Amniotic epithelial cell (primary cell): ENCODE measurements around the gene FRRS1L.

Experiments
- DNase-seq: peaks from one replicate; pipeline ENCODE4 v3.0.0-alpha.2; 2010; ENCODE audit warnings: low read depth

The FRRS1L gene, protein sequence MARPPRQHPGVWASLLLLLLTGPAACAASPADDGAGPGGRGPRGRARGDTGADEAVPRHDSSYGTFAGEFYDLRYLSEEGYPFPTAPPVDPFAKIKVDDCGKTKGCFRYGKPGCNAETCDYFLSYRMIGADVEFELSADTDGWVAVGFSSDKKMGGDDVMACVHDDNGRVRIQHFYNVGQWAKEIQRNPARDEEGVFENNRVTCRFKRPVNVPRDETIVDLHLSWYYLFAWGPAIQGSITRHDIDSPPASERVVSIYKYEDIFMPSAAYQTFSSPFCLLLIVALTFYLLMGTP

DNA sequence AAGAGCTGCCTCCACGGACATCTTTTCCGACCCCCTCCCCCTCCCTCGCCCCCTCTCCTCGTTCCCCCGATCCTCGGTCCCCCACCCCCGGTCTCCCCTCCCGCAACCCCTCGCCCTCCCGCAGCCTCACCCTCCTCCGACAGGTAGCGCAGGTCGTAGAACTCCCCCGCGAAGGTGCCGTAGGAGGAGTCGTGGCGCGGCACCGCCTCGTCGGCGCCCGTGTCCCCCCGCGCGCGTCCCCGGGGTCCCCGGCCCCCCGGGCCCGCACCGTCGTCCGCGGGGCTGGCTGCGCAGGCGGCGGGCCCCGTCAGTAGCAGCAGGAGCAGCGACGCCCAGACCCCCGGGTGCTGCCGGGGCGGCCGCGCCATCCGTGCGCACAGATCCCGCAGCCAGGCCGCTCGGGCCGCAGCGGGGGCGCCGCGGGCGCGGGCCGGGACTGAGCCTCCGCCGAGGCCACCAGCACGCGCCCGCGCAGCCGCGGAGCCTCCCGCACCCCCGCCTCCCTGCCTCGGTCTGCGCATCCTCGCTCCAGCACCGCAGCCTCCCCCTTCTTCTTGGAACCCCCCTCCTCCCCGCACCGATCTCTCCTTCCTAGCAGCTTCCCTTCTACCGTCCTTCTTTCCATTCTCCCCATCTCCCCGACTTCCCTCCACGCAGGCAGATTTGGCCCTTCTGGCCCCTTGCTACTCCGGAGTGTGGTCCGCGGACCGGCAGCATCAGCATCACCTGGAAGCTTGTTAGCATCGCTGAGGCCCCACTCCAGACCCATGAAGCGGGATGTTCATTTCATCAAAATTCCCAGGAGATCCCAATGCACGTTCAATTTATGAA, at the start of gene FRRS1L:
Gene FRRS1L, minus strand, starts transcription at position 479 of the 831 bp plus-strand sequence. Its CDS starts 111 bp downstream, at position 368.
- DNase-seq, result no peak

DNA sequence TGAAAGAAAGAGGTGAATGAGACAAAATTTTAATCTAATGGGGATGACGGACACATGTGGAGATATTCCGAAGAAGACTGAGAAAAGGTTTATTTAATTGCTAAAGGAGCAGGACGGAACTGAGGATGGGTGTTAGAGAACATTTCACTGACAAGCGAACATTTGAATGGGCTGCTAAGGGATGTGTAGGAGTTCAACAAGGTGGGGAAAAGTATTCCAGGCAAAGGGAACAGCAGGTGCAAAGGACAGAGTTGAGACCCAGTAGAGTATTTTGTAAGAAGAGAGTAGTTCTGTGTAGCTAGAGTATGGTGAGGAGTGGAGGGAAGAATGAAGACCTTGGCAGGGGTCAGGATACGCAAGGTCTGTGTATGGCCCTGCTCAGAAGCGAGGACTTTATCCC, 47.4 kb upstream of the FRRS1L start:
- no peak for DNase-seq

DNA sequence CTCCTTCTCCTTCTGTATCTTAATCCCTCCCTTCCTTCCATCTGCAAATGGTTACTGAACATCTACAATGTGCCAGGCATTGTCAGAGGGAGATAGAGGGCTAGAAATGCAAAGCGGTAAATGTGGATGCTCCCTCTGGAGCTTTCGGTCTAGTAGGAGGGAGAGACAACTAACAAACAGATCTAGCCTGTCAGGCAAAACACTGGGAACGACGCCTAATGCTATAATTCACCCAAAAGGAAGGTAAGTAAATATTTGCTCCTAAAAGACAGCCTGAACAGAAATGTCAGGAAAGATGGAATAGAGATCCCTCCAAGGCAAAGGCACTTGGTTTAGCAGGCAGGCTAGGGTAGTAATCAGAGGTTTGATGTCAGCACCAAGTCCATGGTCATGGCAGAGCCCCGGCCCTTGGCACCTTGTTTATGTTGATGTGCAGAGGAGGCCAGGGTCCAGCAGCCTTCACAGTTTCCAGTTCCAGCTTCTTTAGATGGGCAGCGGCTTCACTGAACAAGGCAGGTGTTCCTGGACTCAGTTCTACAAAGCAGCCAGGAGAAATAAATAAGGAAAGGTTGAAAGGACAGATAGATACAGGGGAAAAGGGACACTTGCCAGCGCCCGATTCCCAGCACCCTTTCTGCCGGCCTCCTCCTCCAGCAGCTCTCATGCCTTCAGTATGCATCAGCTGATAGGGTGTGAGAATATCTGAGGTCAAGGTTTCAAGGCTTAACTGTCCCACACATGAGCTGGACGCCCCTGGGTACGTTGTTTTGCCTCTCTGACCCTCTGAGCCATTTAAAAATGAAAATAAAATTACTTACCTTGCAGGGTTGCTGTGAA, 46.5 kb upstream of the FRRS1L start:
- DNase-seq, result peak; percentile 32

DNA sequence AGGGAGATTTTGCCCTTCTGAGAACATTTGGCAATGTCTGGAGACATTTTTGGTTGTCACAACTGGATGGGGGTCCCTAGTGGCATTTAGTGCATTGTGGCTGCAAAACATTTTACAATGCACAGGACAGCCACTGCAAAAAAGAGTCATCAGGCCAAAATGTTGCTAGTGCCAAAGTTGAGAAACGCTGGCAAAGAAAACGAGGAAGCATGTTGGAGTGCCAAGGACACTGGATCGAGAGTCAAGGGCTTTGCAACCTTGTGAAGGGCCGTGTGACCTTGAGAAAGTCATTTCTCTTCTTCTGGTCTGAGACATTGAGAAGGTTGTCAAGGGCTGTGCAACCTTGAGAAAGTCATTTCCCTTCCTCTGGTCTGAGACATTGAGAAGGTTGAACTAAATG, 45.7 kb upstream of the FRRS1L start:
- no peak for DNase-seq

DNA sequence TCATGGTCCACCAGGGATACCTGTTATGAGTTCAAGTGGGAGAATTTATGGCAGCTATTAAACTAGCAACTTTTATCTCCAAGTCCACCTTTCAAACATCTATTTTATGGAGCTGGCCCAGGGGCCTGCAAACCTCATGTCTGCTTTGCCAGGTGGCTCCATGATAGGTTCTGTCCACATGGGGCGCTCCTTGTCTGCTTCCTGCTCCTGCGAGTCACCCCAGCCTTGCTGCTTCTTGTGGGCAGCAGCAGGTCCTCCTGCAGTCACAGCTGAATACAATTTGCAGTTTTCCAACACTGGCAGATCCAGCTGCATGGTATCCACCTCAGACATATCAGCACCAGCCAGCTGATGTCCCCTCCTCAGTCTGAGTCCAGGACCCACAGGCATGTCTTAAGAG, 39.6 kb upstream of the FRRS1L start:
- no peak for DNase-seq

DNA sequence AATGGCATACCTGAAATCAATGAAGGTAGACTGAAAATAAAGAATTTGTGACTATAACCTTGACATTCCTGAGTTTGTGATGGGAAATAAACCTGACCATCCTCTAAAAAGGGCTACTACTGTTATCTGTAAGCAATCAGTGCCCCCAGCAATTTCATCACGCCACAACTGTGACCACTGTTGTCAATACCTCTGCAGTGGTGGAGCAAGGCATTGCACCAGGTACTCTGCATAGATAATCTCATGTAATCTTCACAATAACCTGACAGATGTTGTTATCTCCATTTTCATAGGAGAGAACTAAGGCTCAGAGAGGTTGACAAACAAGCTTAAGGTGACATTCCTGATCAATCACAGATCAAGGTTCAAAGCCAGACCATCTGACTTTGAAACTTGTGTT, 38.5 kb upstream of the FRRS1L start:
- no peak for DNase-seq

DNA sequence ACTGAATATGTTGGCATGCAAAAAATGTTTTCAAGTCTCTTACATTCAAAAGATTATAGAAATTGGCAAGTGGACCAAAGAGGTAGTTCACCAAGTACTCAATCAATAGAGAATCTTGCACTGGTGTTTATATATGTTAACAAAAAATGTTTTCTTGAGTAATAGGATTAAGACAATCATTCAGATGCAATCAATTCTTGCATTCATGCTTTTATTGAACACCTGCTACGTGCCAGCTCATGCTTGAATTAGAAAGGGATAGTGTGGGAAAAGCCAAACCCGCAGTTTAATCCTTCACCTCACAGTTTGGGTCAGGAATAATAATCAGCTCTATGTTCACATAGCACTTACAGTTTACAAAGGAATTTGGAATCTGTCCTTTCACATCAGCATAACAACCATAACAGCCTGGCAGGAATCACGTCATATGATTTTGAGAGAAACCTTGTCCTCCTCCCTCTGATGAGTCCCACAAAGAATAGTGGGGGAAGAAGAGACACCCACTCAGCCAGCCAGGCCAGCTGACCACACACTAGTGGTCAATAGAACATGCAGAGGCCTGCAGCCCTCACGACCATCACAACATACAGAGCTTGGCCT, 36.8 kb upstream of the FRRS1L start:
- DNase-seq, result no peak

DNA sequence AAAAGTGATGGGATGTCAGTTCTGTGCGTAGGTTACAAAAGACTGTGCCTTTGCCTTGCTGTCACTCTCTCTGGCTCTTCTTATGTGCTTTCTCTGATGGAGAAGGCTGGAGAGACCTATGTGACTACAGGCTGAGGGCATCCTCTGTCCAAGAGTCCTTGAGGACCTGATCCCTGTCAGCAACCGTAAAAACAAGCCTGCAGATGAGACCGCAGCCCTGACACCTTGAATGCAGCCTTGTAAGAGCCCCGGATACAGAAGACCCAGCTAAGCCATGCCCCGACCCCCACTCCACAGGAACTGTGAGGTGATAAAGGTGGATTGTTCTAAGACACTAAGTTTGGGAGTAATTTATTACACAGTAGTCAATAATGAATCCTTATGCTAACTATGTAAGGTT, 32.6 kb upstream of the FRRS1L start:
- no peak for DNase-seq

DNA sequence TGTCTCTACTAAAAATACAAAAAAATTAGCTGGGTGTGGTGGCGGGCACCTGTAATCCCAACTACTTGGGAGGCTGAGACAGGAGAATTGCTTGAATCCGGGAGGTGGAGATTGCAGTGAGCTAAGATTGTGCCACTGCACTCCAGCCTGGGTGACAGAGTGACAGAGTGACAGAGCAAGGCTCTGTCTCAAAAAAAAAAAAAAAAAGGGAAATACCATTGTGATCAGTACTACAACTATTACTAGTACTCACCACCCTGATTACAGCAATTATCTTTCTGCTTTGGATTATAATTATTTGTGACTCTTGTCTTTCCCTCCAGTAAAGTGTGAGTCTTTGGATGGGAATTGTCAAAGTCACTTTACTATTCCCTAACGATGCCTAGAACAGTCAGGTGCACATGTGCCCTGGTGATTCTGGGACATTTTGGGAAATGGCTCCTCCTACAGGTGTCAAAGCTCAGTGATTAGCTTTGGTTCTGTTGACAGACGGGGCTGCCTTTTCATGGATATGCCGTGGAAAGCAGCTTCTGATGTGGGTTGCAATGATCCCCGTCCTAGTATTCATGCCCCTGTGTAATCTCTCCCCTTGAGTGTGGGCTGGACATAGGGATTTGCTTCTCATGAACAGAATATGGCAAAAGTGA, 31.8 kb upstream of the FRRS1L start:
- no peak for DNase-seq

DNA sequence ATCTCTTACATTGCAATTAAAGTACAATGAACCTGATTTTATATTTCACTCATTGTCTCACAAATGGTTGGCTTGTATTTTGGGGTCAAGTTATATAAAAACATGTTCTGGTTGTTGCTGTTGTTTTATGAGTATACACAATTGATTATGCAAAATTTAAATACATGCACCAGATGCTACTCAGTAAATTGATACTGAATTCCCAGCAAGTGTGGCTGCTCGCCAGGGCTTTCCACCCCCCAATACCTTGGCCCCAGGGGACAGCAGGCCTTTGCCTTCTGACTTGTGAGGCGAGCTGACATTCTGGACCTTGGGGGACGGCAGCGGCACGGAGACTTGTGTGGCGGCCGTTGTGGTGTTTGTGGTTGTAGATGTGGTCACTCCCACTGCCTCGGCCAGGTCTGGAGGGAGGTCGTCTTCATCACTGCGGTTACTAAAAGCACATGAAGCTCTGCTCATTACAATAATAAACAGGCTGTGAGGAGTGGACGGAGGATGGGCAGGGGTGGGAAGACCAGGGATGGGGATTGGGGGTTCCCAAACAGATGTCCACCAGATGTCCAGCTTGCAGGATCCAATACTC, 27.0 kb upstream of the FRRS1L start:
- no peak for DNase-seq

DNA sequence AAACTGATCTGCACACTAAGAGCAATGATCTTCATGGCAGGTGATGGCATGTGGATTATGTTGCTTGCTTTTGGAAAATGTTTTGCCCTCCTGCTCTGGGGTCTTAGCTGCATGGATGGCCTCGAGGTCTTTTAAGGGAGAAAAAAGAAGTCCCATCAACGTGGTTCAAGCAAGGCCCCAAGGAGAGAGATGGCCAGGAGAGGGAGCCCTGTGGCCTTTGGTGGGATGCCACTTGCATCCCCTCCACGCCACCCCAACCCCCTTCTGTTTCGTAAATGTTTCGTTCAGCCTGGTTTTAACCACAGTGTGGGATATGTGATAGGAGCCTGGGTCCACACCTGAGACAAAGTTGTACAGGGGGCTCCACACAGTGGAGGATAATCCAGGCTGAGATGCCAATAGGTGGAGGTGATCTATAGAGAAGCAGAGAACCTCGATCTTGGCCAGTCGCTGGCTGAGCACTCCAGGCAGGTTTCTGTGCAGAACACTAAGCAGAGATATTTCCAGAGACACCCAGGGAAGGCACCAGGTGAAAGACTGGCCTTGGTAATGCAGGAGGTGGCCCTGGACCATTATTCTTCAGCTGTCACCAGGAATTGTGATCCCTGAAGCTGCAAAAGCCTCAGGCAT, 25.8 kb upstream of the FRRS1L start:
- DNase-seq, result peak; percentile 32

DNA sequence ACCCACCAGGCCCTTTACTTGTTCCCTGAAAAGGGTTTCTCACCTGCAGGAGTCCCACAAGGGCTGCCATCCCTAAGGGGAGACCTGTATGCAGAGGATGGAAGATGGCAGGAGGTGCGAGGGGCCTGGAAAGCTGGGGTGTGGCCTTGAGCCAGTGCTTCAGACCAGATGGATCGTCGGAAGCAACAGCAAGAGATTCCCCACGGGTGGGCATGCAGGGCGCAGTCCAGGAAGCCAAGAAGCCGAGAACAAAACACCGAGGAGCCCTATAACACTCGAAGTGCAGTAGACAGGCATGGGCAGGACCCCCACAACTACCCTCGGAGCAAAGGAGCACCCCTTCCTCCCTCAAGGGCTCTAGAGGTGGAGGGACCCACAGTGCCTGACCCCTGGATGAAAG, 24.7 kb upstream of the FRRS1L start:
- DNase-seq, result no peak

DNA sequence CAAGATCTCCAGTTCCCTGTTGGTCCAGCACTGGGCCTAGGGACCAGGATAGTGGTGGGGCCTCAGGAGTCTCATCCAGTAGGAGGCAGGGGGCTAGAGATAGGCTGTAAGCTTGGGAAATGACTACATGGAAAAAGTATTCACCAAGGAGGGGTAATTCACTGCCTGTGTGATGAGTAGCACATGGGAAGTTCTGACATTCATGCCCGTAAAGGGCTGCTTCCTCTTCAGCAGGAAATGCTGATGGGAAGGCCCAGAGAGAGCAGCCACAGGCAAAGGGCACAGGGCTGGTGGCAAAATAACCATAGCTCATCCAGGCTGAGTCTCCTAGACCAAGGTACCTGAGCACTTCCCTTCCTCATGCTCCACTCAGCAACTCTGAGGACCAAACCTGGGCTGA, 23.1 kb upstream of the FRRS1L start:
- DNase-seq, result peak; percentile 14

DNA sequence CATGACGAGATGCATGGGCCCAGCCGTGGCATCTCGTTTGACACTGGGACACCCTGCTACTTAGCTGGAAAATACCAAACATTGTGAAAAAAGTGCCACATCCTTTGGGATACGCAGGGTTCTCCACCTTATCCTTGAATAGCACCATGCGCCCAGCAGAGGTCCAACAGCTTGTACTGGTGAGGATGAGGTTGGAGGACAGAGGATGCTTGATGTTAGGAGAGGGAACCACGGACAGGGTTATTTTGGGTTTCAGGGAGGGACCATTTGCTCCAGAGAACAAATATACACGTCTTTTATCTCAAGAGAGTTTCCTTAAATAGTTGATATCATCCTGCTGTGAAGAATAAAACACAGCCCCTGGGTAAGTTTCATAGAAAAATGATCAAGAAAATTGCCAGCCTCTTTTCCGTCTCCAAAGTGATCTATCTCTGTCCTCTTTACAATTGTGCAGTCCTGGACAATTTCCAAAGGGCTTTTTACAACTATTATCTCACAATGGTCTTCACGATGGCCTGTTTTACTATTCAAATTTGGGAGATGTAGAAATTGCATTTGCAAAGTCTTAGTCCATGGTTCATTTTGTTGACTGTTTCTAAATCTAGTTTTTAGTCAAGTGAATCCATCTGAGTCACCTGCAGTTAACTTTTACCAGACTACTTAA, 19.9 kb upstream of the FRRS1L start:
- DNase-seq, result no peak

DNA sequence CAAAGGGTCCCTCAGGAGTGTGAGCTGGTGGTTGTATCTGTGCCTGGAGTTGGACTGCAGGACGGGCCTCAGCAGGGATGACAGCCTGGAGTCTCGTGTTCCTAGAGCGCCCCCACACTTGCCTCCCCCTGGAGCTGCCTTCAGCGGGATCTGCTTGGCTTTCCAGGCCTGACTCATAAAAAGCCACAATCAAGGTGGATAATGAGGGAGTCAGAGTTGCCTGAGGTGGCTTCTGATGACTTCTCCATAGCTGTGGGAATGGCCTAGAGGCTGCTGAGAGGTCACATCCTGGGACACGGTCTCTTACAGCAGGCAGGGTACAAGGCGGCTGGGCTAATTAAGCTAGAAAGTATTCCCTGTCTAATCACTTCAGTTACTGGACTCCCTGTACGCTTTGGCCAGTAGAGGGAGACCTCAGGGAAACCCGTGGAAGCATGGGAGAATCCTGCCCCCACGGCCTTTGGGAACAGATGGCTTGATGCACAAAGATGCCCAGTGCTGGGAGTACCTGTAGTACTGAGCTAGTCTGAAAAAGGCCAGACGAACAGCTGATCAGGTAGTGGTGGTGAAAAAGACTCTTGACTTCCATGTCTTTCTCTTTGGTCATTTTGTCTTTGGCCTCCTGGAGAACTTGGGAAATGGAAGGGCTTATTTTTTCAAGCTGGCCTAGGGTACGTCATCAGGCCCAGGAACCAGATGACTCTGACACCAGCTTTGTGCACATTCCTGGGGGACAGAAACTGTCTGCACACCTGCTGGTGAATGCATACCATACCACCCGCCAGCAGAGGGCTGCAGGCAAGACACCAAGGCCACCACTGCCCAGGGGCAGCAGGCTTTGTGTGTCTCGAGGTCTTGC, 16.1 kb upstream of the FRRS1L start:
- peak; percentile 29 for DNase-seq

DNA sequence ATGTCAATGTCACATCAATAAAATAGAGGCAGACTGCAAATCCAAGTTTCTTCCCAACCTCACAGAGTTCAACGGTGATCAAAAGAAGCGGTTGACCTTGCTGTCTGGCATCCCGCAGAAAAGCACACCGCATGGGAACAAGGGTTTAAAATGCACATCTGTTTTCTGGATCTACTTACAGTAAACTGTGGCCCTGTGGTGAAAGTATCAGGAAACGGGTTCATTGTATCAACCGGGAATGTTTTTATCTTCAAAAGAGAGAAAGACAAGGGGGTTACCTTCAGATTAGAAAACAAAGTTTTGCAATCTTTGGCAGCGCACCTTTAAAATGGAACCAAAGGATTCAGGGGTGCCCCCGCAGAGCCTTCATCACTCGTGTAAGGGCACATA, 15.5 kb upstream of the FRRS1L start:
- no peak for DNase-seq

DNA sequence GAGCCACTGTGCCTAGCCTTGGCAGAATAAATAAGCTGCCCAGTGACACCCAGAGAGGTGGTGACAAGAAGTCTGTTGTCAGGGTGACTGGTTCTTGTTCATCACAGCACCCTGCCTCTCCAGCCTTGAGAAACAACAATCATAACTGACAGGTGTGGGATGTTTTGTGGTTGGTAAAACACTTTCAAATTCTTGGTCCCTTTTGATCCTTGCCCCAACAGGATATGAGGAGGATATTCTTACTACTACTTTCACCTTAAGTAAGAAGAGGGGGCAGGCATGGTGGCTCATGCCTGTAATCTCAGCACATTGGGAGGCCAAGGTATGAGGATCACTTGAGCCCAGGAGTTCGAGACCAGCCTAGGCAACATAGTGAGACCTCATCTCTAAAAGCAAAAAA, 14.2 kb upstream of the FRRS1L start:
- DNase-seq, result no peak

DNA sequence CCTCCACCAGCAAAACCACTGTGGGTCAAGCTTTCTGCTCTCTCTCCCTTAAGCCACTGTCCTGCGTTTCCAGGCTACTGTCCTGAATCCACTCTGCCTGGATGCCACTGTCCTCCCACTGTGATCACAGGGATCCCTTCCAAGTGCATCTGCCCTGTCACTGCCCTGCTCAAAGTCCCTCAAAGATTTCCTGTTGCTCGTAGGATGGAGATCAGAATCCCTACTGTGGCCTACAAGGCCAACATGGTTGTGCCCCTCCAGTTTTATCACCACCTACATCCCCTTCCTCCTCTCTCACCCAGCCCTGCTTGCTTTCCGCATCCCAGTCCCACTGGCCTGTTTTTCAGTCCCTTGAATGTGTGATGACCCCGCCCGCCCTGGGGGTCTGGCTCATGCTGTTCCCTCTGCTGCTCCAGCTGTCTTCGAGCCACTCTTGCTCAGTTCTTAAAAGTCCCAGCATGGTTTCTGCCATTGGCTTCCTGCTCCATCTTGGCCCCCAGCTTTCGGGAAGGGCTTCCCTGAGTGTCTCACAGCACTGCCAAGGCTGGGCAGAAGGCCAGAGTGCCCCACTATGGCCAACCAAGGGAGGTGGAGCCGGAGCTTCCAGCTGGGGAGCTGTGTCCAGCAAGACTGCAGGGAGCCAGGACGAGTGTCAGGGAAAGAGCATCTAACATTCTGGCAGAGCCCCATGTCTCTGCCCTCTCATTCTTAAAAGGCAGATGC, 12.9 kb upstream of the FRRS1L start:
- DNase-seq, result no peak

DNA sequence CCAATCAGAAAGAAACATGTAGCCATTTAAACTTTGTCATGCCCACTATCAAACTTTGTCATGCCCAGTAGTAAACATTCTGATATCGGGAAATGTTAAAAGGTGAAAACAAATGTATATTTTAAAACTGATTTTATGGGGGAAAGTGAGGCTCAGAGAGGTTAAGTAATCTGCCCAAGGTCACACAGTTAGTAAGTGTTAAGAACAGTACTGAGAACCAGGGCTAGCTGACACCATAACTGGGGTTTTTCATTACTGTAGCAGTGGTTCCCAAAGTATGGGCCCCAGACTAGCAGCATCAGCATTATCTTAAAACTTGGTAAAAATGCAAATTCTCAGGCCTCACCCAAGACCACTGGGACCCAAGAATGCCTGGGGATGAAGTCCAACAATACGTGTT, 9.9 kb upstream of the FRRS1L start:
- no peak for DNase-seq
